AG09319 (cell line): ENCODE data around the gene WDR27.

Source experiments
- DNase-seq: peaks from one replicate; pipeline ENCODE4 v3.0.0-alpha.2; 2010; ENCODE audit warnings: low read depth; ENCODE audit errors: extremely low read depth
- CTCF ChIP-seq: IDR thresholded peaks from 2 replicates; pipeline ENCODE4 v1.5.1; 2011; ENCODE audit warnings: low read depth, mild to moderate bottlenecking, inconsistent platforms, low read length, moderate library complexity

WDR27 gene

GRCh38 chr6:169427856-169428255 lies 274.0 kb downstream of the WDR27 start:
- no peak for TF ChIP-seq CTCF
- DNase-seq = peak; percentile 16

GRCh38 chr6:169426611-169427010 lies 275.2 kb downstream of the WDR27 start:
- no peak for TF ChIP-seq CTCF
- no peak for DNase-seq

- no peak for TF ChIP-seq CTCF
- DNase-seq = no peak
Observed at GRCh38 chr6:169425628-169426370, 276.0 kb downstream of the WDR27 start.

- no peak for TF ChIP-seq CTCF
- no peak for DNase-seq
Observed at GRCh38 chr6:169424821-169425240, 277.0 kb downstream of the WDR27 start.

GRCh38 chr6:169424149-169424804 lies 277.6 kb downstream of the WDR27 start:
- no peak for DNase-seq
- no peak for TF ChIP-seq CTCF

- no peak for TF ChIP-seq CTCF
- DNase-seq = no peak
Observed at GRCh38 chr6:169421586-169422264, 280.1 kb downstream of the WDR27 start.
